Ishikawa (cell line): ENCODE measurements around the gene ZNF469.

ENCODE experiments used
- CEBPB ChIP-seq: IDR thresholded peaks from 2 replicates; pipeline ENCODE4 v1.6.1; 2012
- CREB1 ChIP-seq: IDR thresholded peaks from 2 replicates; pipeline ENCODE4 v1.6.1; 2012; ENCODE audit warnings: low read depth
- EGR1 ChIP-seq: IDR thresholded peaks from 2 replicates; pipeline ENCODE4 v1.6.1; 2012
- EP300 ChIP-seq: IDR thresholded peaks from 2 replicates; pipeline ENCODE4 v1.6.1; 2012; ENCODE audit warnings: borderline replicate concordance
- FOXM1 ChIP-seq: IDR thresholded peaks from 2 replicates; pipeline ENCODE4 v1.6.1; 2012; ENCODE audit warnings: low read depth, borderline replicate concordance
- MAX ChIP-seq: IDR thresholded peaks from 2 replicates; pipeline ENCODE4 v1.6.1; 2012
- NFIC ChIP-seq: IDR thresholded peaks from 2 replicates; pipeline ENCODE4 v1.6.1; 2012
- RAD21 ChIP-seq: IDR thresholded peaks from 2 replicates; pipeline ENCODE4 v1.6.1; 2012; ENCODE audit warnings: low read depth
- REST ChIP-seq: IDR thresholded peaks from 2 replicates; pipeline ENCODE4 v1.6.1; 2012; ENCODE audit warnings: low read depth, mild to moderate bottlenecking
- TAF1 ChIP-seq: IDR thresholded peaks from 2 replicates; pipeline ENCODE4 v1.6.1; 2012; ENCODE audit warnings: low read depth, mild to moderate bottlenecking
- TCF12 ChIP-seq: IDR thresholded peaks from 2 replicates; pipeline ENCODE4 v1.6.1; 2012; ENCODE audit warnings: low read depth
- TEAD4 ChIP-seq: IDR thresholded peaks from 2 replicates; pipeline ENCODE4 v1.6.1; 2012
- USF1 ChIP-seq: IDR thresholded peaks from 2 replicates; pipeline ENCODE4 v1.6.1; 2012
- YY1 ChIP-seq: IDR thresholded peaks from 2 replicates; pipeline ENCODE4 v1.6.1; 2012; ENCODE audit warnings: low read depth
- ZBTB7A ChIP-seq: IDR thresholded peaks from 2 replicates; pipeline ENCODE4 v1.6.1; 2012; ENCODE audit warnings: low read depth

Gene ZNF469

GRCh38 chr16:88383401-88384221 is 852 bp downstream of the ZNF469 start:
- TF ChIP-seq CEBPB (no peak), MAX (peak; percentile 44; the same call in 1 of the 2 replicates), TCF12 (no peak), NFIC (no peak), TEAD4 (no peak), RAD21 (peak; percentile 32; the same call in 1 of the 2 replicates), TAF1 (no peak), EP300 (no peak), EGR1 (no peak), USF1 (no peak), YY1 (no peak), ZBTB7A (0 out of 2 replicates have a peak, but pooled peaks have one; percentile 9)

GRCh38 chr16:88384222-88385111 is 1.7 kb downstream of the ZNF469 start:
- TF ChIP-seq EGR1 (no peak), RAD21 (no peak), ZBTB7A (no peak), YY1 (no peak), TCF12 (no peak), TAF1 (no peak), REST (no peak), USF1 (no peak), EP300 (no peak)

GRCh38 chr16:88385112-88385594 is 2.4 kb downstream of the ZNF469 start:
- TF ChIP-seq TEAD4 (no peak), EGR1 (no peak), YY1 (no peak), ZBTB7A (no peak), EP300 (no peak), REST (no peak), USF1 (no peak), MAX (no peak), CEBPB (no peak), RAD21 (no peak), FOXM1 (no peak), CREB1 (no peak), NFIC (no peak), TAF1 (no peak), TCF12 (no peak)

GRCh38 chr16:88385831-88386815 is 3.4 kb downstream of the ZNF469 start:
- TF ChIP-seq REST (no peak), YY1 (no peak), EP300 (no peak), FOXM1 (no peak), TCF12 (no peak), RAD21 (no peak), TAF1 (no peak), NFIC (no peak), CEBPB (no peak), CREB1 (no peak), EGR1 (no peak), MAX (no peak), USF1 (no peak)
